Coronary artery (tissue), 2 donors: ENCODE measurements around the gene CHST11.

Source experiments
- DNase-seq: peaks from one replicate; pipeline ENCODE4 v3.0.0-alpha.2; 2017; ENCODE audit warnings: low spot score
- H3K27ac ChIP-seq, 2 donors: fragments of 200-600 bp; sonication (generic); one replicate each; pipeline ENCODE4 v1.5.1; 2016 to 2019
- H3K4me3 ChIP-seq: fragments of 200-600 bp; sonication (generic); 2 replicates; pipeline ENCODE4 v1.5.1; 2016; ENCODE audit warnings: mild to moderate bottlenecking, moderate library complexity
- TF ChIP-seq, protein P1 (sequence below): fragments of 200-600 bp; sonication (generic); IDR thresholded peaks from one replicate; pipeline ENCODE4 v1.5.1; 2019; ENCODE audit warnings: antibody characterized with exemption

The CHST11 gene

DNA sequence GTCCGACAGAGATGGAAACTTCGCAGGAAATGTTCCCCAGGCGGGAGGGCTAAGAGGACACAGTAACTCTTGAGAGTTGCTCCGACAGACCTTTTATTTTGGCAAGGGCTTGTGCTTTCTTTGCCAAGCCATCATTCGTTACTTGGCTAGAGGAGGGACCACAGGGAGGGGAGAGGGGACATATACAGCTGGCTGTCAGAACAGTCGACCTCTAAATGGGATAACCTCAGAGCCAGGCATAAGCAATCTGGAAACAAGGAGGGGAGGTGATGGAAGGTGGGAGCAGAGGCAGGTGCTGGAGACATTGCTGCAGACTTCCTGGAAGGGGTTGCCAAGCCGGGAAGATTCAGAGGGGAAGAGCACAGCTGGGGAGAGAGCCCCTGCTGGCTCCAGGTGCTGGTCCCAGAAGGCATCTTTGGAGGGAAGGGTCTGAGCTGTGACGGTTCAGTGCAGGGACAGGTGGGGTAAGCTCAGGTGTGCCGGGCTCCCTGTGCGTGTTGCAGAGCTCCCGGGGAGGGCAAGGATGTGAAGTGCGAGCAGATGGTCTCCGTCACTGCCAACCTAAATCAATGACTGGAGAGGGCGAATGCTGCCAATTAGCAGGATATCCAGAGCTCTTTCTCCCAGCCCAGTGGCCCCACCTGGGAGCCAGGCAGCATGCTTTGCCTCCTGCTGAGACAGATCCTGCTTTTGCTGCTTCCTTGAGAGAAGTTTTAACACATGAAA is 50.1 kb downstream of the CHST11 start:
- DNase-seq, result no peak
- TF ChIP-seq, protein P1, sequence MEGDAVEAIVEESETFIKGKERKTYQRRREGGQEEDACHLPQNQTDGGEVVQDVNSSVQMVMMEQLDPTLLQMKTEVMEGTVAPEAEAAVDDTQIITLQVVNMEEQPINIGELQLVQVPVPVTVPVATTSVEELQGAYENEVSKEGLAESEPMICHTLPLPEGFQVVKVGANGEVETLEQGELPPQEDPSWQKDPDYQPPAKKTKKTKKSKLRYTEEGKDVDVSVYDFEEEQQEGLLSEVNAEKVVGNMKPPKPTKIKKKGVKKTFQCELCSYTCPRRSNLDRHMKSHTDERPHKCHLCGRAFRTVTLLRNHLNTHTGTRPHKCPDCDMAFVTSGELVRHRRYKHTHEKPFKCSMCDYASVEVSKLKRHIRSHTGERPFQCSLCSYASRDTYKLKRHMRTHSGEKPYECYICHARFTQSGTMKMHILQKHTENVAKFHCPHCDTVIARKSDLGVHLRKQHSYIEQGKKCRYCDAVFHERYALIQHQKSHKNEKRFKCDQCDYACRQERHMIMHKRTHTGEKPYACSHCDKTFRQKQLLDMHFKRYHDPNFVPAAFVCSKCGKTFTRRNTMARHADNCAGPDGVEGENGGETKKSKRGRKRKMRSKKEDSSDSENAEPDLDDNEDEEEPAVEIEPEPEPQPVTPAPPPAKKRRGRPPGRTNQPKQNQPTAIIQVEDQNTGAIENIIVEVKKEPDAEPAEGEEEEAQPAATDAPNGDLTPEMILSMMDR, result no peak
- Histone ChIP-seq H3K27ac (no peak overlapping the region), H3K4me3 (no peak overlapping the region)

DNA sequence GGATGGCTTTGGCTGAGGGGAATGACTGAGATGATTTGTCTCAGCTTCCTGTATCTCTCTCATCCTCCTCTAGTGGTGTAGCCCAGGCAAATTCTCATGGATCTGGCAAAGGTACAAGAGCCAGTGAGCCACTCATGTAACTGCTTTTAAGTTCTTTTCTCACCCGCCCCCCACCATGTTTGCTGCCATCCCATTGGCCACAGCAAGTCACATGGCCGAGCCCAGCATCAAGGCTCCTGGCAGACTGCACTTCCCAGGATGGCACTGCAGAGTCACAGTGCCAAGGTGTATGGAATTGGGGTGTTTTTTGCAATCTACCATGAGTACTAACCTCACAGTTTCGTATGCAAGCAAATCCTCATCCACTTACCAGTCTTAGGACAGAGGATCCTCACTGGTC is 50.9 kb downstream of the CHST11 start:
- DNase-seq, result no peak
- TF ChIP-seq, protein P1, result no peak
- Histone ChIP-seq H3K27ac (no peak overlapping the region), H3K4me3 (no peak overlapping the region)

DNA sequence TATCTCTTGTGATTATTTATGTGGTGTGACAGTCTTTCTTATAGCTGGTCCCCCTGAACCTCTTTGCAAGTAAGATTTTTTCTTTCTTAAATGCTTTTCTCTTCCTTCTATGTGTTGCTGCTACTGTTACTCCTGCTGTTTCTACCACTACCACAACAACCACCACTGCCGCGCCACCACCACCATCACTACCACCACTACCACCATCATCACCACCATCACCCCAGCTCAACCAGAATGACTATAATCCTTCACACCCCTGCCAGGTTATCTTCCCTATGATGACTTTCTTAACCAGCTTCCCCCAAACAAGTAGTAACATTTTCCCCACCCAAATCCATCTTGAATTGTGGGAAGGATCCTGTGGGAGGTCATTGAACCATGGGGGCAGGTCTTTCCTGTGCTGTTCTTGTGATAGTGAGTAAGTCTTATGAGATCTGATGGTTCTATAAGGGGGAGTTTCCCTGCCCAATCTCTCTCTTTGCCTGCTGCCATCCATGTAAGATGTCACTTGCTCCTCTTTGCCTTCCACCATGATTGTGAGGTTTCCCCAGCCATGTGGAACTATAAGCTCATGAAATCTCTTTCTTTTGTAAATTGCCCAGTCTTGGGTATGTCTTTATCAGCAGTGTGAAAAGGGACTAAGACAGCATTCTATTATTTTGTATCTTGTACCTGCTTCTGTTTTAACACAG is 52.2 kb downstream of the CHST11 start:
- no peak for DNase-seq
- H3K27ac ChIP-seq, result no peak overlapping the region
- TF ChIP-seq, protein P1, result no peak
- no peak overlapping the region for H3K4me3 ChIP-seq

DNA sequence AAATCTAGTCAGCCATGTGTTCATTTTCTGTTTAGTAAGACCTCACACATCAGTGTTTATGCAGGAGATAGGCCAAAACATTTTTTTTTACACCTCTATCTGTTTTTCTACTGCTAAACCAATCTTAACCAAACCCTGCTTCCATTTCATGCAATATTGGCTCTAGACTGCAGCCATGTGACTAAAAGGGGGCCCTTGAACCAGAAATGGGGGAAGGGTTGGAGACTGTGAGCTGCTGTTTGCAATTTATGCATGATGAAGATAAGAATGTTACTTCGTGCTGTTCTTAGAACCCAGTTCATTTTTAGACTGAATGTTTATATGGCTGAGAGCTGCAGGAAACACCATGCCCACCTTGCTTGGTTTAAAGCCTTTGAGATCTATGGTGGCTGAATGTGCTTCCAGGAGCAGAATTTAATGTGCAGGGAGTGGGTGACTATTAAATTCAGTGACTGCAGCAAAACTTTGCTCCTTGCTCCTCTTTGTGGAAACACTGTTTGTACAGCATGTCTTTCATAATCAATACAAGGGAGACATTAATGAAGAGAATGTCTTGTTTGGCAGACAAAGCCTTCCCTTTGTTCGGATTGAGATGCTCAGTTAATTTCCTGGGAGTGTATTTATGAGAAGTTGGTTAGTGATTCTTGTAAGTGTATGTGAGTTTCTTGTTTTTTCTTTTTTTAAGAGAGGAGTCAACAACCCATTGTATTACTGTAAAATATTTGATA is 53.6 kb downstream of the CHST11 start:
- no peak for DNase-seq
- H3K4me3 ChIP-seq, result no peak overlapping the region
- TF ChIP-seq, protein P1, result no peak
- no peak overlapping the region for H3K27ac ChIP-seq

DNA sequence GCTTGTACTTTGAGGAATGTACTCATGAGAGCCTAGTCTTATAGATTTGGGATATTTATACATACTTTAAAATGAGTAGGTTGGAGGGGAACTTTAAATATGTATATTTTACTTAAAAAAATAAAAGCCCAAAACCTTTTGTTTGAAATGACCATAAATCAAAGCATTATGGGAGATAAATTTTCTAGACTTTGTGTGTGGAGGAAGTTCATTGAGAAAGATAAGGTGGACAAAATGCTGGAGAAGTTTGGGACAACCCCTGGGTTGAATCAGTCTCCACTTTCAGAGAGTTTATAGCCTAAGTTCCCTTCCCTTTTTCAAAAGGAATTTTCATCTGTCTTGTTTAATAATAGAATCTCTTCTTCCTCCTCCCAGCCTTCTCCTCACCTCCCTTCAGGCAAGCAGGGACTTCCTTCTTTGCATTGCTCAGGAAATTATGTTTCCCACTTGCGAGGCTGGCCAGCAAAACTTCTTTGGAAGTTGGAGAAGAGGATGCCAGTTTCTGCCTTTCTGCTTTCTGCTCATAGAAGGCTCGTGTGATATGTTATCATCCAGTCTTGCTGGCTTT is 54.2 kb downstream of the CHST11 start:
- TF ChIP-seq, protein P1, result no peak
- H3K27ac ChIP-seq, result no peak overlapping the region
- DNase-seq, result no peak
- no peak overlapping the region for H3K4me3 ChIP-seq

DNA sequence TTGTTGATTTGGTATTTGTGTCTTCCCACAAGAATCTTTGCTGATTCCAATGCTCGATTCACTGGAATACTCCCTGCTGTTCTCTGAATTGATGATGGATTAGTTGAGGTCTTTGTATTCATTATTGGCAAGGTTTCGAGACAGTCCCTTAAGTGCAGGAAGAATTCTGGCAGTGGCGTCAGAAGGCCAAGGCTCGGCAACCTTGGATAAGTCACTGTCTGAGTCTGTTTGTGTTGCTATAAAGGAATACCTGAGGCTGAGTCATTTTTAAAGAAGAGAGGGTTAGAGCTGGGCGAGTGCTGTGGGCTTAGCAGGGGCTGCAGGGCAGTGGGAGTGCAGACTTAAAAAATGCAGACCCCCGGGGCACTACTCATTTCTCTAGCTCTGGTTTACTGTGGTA is 56.9 kb downstream of the CHST11 start:
- H3K27ac ChIP-seq, result no peak overlapping the region
- DNase-seq, result no peak
- TF ChIP-seq, protein P1, result no peak
- no peak overlapping the region for H3K4me3 ChIP-seq
